ENCODE measurements around the gene ZNF621.

The ZNF621 gene

DNA sequence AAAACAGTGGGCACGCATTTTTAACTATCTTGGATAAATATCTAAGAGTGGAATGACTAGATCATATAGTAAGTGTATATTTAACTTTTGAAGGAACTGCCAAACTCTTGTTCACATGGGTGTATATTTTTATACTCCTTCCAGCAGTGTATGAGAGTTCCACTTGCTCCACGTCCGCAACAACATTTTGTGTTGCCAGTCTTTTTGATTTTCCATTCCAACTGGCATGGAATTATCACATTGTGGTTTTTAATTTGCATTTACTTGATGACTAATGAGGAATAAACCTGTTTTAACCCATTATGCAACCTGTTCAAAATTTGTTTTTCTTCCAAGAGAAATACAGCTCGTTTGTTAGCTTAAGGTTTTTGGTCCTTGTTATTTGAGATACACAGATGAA is 51.6 kb downstream of the ZNF621 start:
- Histone ChIP-seq H3K27me3 (ENCODE audit: low read length) (no peaks in the 10 kb centered on the region), H3K9ac (ENCODE audit: low read length) (no peak overlapping the region), H3K9me2 (replicated peaks; ENCODE audit: insufficient read depth, low read length) (no peaks in the 10 kb centered on the region), H3K36me3 (ENCODE audit: low read length) (no peaks in the 10 kb centered on the region), H3K4me3 (ENCODE audit: insufficient read depth, low read length, poor library complexity, severe bottlenecking) (no peak overlapping the region), H3F3A (ENCODE audit: insufficient read depth) (no peaks in the 10 kb centered on the region), H4K20me1 (ENCODE audit: low read depth, low read length) (no peaks in the 10 kb centered on the region), H3K4me2 (ENCODE audit: low read depth, low read length, poor library complexity, severe bottlenecking) (no peak overlapping the region), H3K79me2 (ENCODE audit: insufficient read depth, low read length) (no peaks in the 10 kb centered on the region), H3K9me3 (ENCODE audit: insufficient read depth, low read length) (no peaks in the 10 kb centered on the region), H3K27ac (ENCODE audit: low read depth, low read length) (no peak overlapping the region), H2AFZ (ENCODE audit: low read depth, low read length, severe bottlenecking) (no peak overlapping the region)
- TF ChIP-seq EZH2phosphoT487 (conservative IDR thresholded peaks at IDR 0.05; ENCODE audit: low read length) = no peak
- TF ChIP-seq, protein P1, sequence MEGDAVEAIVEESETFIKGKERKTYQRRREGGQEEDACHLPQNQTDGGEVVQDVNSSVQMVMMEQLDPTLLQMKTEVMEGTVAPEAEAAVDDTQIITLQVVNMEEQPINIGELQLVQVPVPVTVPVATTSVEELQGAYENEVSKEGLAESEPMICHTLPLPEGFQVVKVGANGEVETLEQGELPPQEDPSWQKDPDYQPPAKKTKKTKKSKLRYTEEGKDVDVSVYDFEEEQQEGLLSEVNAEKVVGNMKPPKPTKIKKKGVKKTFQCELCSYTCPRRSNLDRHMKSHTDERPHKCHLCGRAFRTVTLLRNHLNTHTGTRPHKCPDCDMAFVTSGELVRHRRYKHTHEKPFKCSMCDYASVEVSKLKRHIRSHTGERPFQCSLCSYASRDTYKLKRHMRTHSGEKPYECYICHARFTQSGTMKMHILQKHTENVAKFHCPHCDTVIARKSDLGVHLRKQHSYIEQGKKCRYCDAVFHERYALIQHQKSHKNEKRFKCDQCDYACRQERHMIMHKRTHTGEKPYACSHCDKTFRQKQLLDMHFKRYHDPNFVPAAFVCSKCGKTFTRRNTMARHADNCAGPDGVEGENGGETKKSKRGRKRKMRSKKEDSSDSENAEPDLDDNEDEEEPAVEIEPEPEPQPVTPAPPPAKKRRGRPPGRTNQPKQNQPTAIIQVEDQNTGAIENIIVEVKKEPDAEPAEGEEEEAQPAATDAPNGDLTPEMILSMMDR (IDR thresholded peaks at IDR 0.05; ENCODE audit: insufficient read depth, low read length, poor library complexity, severe bottlenecking) = no peak

DNA sequence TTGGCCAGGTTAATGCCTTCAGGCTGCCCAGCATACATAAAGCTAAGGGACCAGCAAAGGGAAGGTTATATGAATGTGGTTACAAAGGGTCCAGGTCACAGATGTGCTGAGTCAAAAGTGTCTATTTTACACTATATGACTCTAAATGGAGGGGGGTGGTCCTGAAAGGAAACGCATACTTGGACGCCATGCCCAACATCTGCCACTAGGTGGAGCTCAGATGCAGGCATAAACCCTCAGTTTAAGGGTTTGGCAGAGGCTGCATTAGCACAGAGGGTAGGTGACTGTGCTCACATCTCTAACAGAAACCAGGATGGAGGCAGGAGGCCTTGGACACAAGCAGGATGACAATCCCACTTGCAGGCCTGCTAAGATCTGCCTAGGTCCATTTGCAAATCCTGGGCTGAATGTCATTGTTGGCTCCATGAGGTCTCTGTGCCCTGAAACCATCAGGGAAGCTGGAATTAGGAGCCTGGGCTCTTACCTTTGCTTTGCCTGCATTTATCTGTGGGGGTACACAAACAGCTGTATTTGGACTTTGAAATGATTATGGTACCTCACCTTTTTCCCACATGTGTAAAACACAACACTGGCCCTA is 55.8 kb downstream of the ZNF621 start:
- no peaks in the 10 kb centered on the region for H3F3A ChIP-seq (ENCODE audit: insufficient read depth)
- H3K9me2 ChIP-seq (replicated peaks; ENCODE audit: insufficient read depth, low read length) = no peaks in the 10 kb centered on the region
- TF ChIP-seq EZH2phosphoT487 (conservative IDR thresholded peaks at IDR 0.05; ENCODE audit: low read length) = no peak
- TF ChIP-seq, protein P1 (IDR thresholded peaks at IDR 0.05; ENCODE audit: insufficient read depth, low read length, poor library complexity, severe bottlenecking) = peak; percentile 90
- H2AFZ ChIP-seq (ENCODE audit: low read depth, low read length, severe bottlenecking) = no peak overlapping the region
- H3K9me3 ChIP-seq (ENCODE audit: insufficient read depth, low read length) = no peaks in the 10 kb centered on the region
- H3K79me2 ChIP-seq (ENCODE audit: insufficient read depth, low read length) = no peaks in the 10 kb centered on the region
- H3K27me3 ChIP-seq (ENCODE audit: low read length) = no peaks in the 10 kb centered on the region
- no peak overlapping the region for H3K27ac ChIP-seq (ENCODE audit: low read depth, low read length)
- H3K4me2 ChIP-seq (ENCODE audit: low read depth, low read length, poor library complexity, severe bottlenecking) = no peak overlapping the region
- no peaks in the 10 kb centered on the region for H4K20me1 ChIP-seq (ENCODE audit: low read depth, low read length)
- H3K4me3 ChIP-seq (ENCODE audit: insufficient read depth, low read length, poor library complexity, severe bottlenecking) = no peak overlapping the region
- no peaks in the 10 kb centered on the region for H3K36me3 ChIP-seq (ENCODE audit: low read length)
- no peak overlapping the region for H3K9ac ChIP-seq (ENCODE audit: low read length)

DNA sequence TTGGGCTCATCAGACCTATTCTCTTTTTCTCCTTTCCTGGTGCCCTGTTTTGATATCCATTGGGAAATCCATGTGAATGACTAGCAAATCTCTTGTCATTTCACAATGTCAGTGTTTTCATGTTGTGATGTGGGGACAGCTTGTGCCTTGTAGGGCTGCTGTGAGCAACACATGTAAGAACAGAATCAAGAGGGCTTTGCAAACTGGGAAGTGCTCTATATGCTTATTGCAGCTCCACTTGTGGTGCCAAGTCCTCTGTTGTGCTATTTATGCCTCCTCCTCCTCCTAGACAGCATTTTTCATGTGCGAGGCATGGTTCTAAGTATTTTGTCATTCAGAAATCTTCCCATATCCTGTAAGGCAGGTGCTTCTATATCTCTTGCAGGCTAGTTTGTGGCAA is 56.4 kb downstream of the ZNF621 start:
- no peak overlapping the region for H3K27ac ChIP-seq (ENCODE audit: low read depth, low read length)
- H3F3A ChIP-seq (ENCODE audit: insufficient read depth) = no peaks in the 10 kb centered on the region
- H3K4me2 ChIP-seq (ENCODE audit: low read depth, low read length, poor library complexity, severe bottlenecking) = no peak overlapping the region
- H4K20me1 ChIP-seq (ENCODE audit: low read depth, low read length) = no peaks in the 10 kb centered on the region
- H3K9me2 ChIP-seq (replicated peaks; ENCODE audit: insufficient read depth, low read length) = no peaks in the 10 kb centered on the region
- no peaks in the 10 kb centered on the region for H3K9me3 ChIP-seq (ENCODE audit: insufficient read depth, low read length)
- no peaks in the 10 kb centered on the region for H3K27me3 ChIP-seq (ENCODE audit: low read length)
- no peak overlapping the region for H3K4me3 ChIP-seq (ENCODE audit: insufficient read depth, low read length, poor library complexity, severe bottlenecking)
- no peaks in the 10 kb centered on the region for H3K36me3 ChIP-seq (ENCODE audit: low read length)
- H3K79me2 ChIP-seq (ENCODE audit: insufficient read depth, low read length) = no peaks in the 10 kb centered on the region
- TF ChIP-seq, protein P1 (IDR thresholded peaks at IDR 0.05; ENCODE audit: insufficient read depth, low read length, poor library complexity, severe bottlenecking) = no peak
- TF ChIP-seq EZH2phosphoT487 (conservative IDR thresholded peaks at IDR 0.05; ENCODE audit: low read length) = no peak
- H2AFZ ChIP-seq (ENCODE audit: low read depth, low read length, severe bottlenecking) = no peak overlapping the region
- no peak overlapping the region for H3K9ac ChIP-seq (ENCODE audit: low read length)

Data from SU-DHL-6 (cell line).